H1 (cell line): ENCODE results near the gene PLEKHG1. TPM values are rescaled to one million over a fixed set of nuclear protein-coding genes. Genes with fewer than 3 reads are reported as not detected.

ENCODE experiments used
- HDAC6 ChIP-seq: IDR thresholded peaks from one replicate; pipeline ENCODE4 v1.7.1; 2012; ENCODE audit warnings: low read depth, mild to moderate bottlenecking, inconsistent platforms, low read length, moderate library complexity
- POLR2A ChIP-seq, 2 experiments: IDR thresholded peaks; 1 replicate in 1 of 2; 2 replicates in 1 of 2; pipeline ENCODE4 v1.6.1; 2011; ENCODE audit warnings: low read depth in 2 of 2, low read length in 2 of 2, mild to moderate bottlenecking in 2 of 2; ENCODE audit errors: control extremely low read depth in 1 of 2
- SIX5 ChIP-seq: IDR thresholded peaks from 2 replicates; pipeline ENCODE4 v1.6.1; 2011; ENCODE audit warnings: mild to moderate bottlenecking, low read depth, low read length
- TAF7 ChIP-seq: optimal IDR thresholded peaks from 2 replicates; pipeline ENCODE3; 2011; ENCODE audit warnings: low read depth, mild to moderate bottlenecking, inconsistent platforms, low read length, moderate library complexity, borderline replicate concordance
- TCF12 ChIP-seq: IDR thresholded peaks from 2 replicates; pipeline ENCODE4 v1.6.1; 2011; ENCODE audit warnings: low read depth, mild to moderate bottlenecking, low read length
- polyA plus RNA-seq, 7 experiments: library from polyadenylated mRNA; depleted of rRNA in 3 of 7; stranded (reverse) in 5 of 7; unstranded in 2 of 7; fragments of >200 nt in 5 of 7; fragments of 200-250 nt in 2 of 7; gene quantifications; 1 replicate in 5 of 7; 2 replicates in 1 of 7; 4 replicates in 1 of 7; pipeline versions ENCODE4 v1.2.1 to v1.2.3, GENCODE V29; 2011 to 2013; ENCODE audit warnings: missing spikeins in 2 of 7, mixed read lengths in 2 of 7
- total RNA-seq: library from RNA; stranded (reverse); fragmentation: NEBNext Ultra II Directional; extraction: Animal tissue kit (Norgen Biotek cat#: 25700); gene quantifications from 2 replicates; pipeline ENCODE4 v1.2.1, GENCODE V29; 2021
- TF ChIP-seq, protein P1 (sequence below): IDR thresholded peaks from 2 replicates; pipeline ENCODE4 v1.6.1; 2012; ENCODE audit warnings: inconsistent platforms

The PLEKHG1 gene
- total and polyA plus RNA-seq, 2 of the 8 experiments (the other 6 are each of a cell fraction or from before 2014, with no cell fraction given) = 0.94 to 2.2 TPM

DNA sequence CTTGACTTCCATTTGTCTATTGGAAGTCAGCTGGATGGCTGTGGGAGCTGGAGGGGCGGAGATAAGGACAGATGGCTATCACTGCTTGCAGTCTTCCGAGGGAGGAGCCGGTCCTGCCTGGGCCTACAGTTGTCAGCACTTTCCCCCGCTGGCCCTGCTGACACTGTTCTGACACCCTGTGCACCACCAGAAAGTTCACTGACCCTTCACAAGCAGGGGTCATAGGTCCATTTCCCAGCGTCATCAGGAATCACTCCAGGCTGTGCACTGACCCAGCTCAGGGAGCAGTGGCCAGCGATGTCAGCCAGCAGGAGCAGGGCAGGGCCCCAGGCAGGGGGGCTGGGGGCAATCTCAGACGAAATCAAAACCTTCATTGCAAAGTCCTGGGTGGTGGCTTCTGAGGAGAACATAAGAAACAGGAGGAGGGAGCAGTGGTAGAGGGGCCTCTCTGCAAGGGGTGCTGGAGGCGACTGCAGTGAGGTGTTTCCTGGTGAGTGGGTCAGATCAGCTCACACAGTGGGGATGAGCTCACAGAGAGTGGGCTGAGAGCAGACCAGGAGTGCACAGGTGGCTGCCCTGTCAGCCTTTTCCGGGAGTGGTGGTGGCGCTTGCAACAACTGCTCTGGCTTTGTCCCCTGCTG is 26.5 kb upstream of the PLEKHG1 start (continued):
- TF ChIP-seq TCF12 (no peak), HDAC6 (no peak), SIX5 (no peak), TAF7 (no peak), POLR2A (IDR thresholded peaks at IDR 0.05; ENCODE audit: control extremely low read depth in 1 of 2, low read depth in 2 of 2, low read length in 2 of 2) (no peak)
- TF ChIP-seq, protein P1, sequence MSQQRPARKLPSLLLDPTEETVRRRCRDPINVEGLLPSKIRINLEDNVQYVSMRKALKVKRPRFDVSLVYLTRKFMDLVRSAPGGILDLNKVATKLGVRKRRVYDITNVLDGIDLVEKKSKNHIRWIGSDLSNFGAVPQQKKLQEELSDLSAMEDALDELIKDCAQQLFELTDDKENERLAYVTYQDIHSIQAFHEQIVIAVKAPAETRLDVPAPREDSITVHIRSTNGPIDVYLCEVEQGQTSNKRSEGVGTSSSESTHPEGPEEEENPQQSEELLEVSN = no peak
